H9 (cell line): Measurements from ENCODE around the gene CAPN12. TPM values are rescaled to one million over a fixed set of nuclear protein-coding genes. Genes with fewer than 3 reads are reported as not detected.
"Not testable (repeated sequence)": the region's sequence is repeated elsewhere in the genome, so short reads cannot be mapped to it uniquely, and the experiment has no call there.

ENCODE experiments used
- DNase-seq: peaks from one replicate; pipeline ENCODE4 v3.0.0-alpha.2; 2017
- H2AFZ ChIP-seq: one replicate; pipeline ENCODE4 v1.6.1; 2013; ENCODE audit warnings: mild to moderate bottlenecking, low read length, control low read depth, moderate library complexity
- H2AK5ac ChIP-seq: 2 replicates; pipeline ENCODE4 v1.6.1; 2013; ENCODE audit warnings: low read length, control low read depth, mixed read lengths; ENCODE audit not compliant: insufficient read length
- H2BK120ac ChIP-seq: one replicate; pipeline ENCODE4 v1.6.1; 2013; ENCODE audit warnings: low read depth, mild to moderate bottlenecking, low read length, control low read depth, inconsistent platforms; ENCODE audit not compliant: poor library complexity, severe bottlenecking
- H2BK12ac ChIP-seq: 2 replicates; pipeline ENCODE4 v1.6.1; 2013; ENCODE audit warnings: low read length, control low read depth, mixed read lengths, low read depth; ENCODE audit not compliant: insufficient read length
- H2BK15ac ChIP-seq: 2 replicates; pipeline ENCODE4 v1.6.1; 2013; ENCODE audit warnings: low read depth, low read length, control low read depth
- H2BK20ac ChIP-seq: one replicate; pipeline ENCODE4 v1.6.1; 2013; ENCODE audit warnings: low read depth, mild to moderate bottlenecking, low read length, control low read depth, inconsistent platforms; ENCODE audit not compliant: poor library complexity, severe bottlenecking
- H2BK5ac ChIP-seq: 2 replicates; pipeline ENCODE4 v1.6.1; 2013; ENCODE audit warnings: low read length, control low read depth, mixed read lengths; ENCODE audit not compliant: insufficient read length
- H3K14ac ChIP-seq: 2 replicates; pipeline ENCODE4 v1.6.1; 2013; ENCODE audit warnings: low read length, control low read depth; ENCODE audit not compliant: insufficient read depth
- H3K18ac ChIP-seq: 2 replicates; pipeline ENCODE4 v1.6.1; 2013; ENCODE audit warnings: low read depth, mild to moderate bottlenecking, mixed read lengths, low read length, control low read depth; ENCODE audit not compliant: insufficient read length
- H3K23ac ChIP-seq: 2 replicates; pipeline ENCODE4 v1.6.1; 2013; ENCODE audit warnings: low read length, control low read depth, mixed read lengths, low read depth; ENCODE audit not compliant: insufficient read length
- H3K23me2 ChIP-seq: 2 replicates; pipeline ENCODE4 v1.6.1; 2013; ENCODE audit warnings: low read depth, mild to moderate bottlenecking, mixed read lengths, low read length, control low read depth; ENCODE audit not compliant: insufficient read length, poor library complexity, severe bottlenecking
- H3K27ac ChIP-seq: 2 replicates; pipeline ENCODE4 v1.5.1; 2013; ENCODE audit warnings: low read length, control low read depth, mixed read lengths, low read depth; ENCODE audit not compliant: insufficient read length
- H3K27me3 ChIP-seq: 2 replicates; pipeline ENCODE4 v1.6.1; 2013; ENCODE audit warnings: low read length, control low read depth, inconsistent platforms; ENCODE audit not compliant: insufficient read depth
- H3K4ac ChIP-seq: 2 replicates; pipeline ENCODE4 v1.6.1; 2013; ENCODE audit warnings: low read depth, mild to moderate bottlenecking, control low read depth, inconsistent platforms, low read length, moderate library complexity
- H3K4me1 ChIP-seq: 2 replicates; pipeline ENCODE4 v1.6.1; 2013; ENCODE audit warnings: low read length, control low read depth, inconsistent platforms; ENCODE audit not compliant: insufficient read depth
- H3K4me2 ChIP-seq: 2 replicates; pipeline ENCODE4 v1.6.1; 2013; ENCODE audit warnings: low read length, control low read depth, mixed read lengths; ENCODE audit not compliant: insufficient read length, insufficient read depth
- H3K56ac ChIP-seq: 2 replicates; pipeline ENCODE4 v1.6.1; 2013; ENCODE audit warnings: low read depth, mild to moderate bottlenecking, mixed read lengths, low read length, control low read depth; ENCODE audit not compliant: insufficient read length
- H3K79me1 ChIP-seq: 2 replicates; pipeline ENCODE4 v1.6.1; 2013; ENCODE audit warnings: low read depth, mild to moderate bottlenecking, moderate library complexity, low read length, control low read depth, inconsistent platforms; ENCODE audit not compliant: insufficient read depth, poor library complexity, severe bottlenecking
- H3K79me2 ChIP-seq: 2 replicates; pipeline ENCODE4 v1.6.1; 2013; ENCODE audit warnings: low read length, control low read depth, inconsistent platforms; ENCODE audit not compliant: insufficient read depth
- H3K9ac ChIP-seq: 2 replicates; pipeline ENCODE4 v1.6.1; 2013; ENCODE audit warnings: low read length, control low read depth, mixed read lengths; ENCODE audit not compliant: insufficient read length; ENCODE audit errors: extremely low read depth
- H3K9me3 ChIP-seq: one replicate; pipeline ENCODE4 v1.6.1; 2013; ENCODE audit warnings: low read depth, low read length, inconsistent platforms; ENCODE audit not compliant: control insufficient read depth
- H3T11ph ChIP-seq: one replicate; pipeline ENCODE4 v1.6.1; 2013; ENCODE audit warnings: mild to moderate bottlenecking, low read length, control low read depth, inconsistent platforms
- H4K20me1 ChIP-seq: one replicate; pipeline ENCODE4 v1.6.1; 2013; ENCODE audit not compliant: control insufficient read depth, insufficient read length, insufficient read depth
- H4K5ac ChIP-seq: 2 replicates; pipeline ENCODE4 v1.6.1; 2013; ENCODE audit warnings: low read depth, mild to moderate bottlenecking, mixed read lengths, low read length, control low read depth; ENCODE audit not compliant: insufficient read length
- H4K8ac ChIP-seq: replicated peaks from 2 replicates; pipeline ENCODE4 v1.6.1; 2013; ENCODE audit warnings: low read length, control low read depth, mixed read lengths, low read depth; ENCODE audit not compliant: insufficient read length
- H4K91ac ChIP-seq: 2 replicates; pipeline ENCODE4 v1.6.1; 2013; ENCODE audit warnings: low read depth, mild to moderate bottlenecking, moderate library complexity, mixed read lengths, low read length, control low read depth; ENCODE audit not compliant: insufficient read length
- H3K27ac Mint-ChIP-seq, 3 experiments: 2 replicates in 2 of 3; 3 replicates in 1 of 3; pipeline ENCODE4 v1.8.0; 2020 to 2021; ENCODE audit warnings: mixed read lengths in 3 of 3, mild to moderate bottlenecking in 1 of 3, moderate library complexity in 1 of 3
- H3K27me3 Mint-ChIP-seq: 2 replicates; pipeline ENCODE4 v1.8.0; 2021; ENCODE audit warnings: low read depth, mild to moderate bottlenecking, moderate library complexity, mixed read lengths
- H3K36me3 Mint-ChIP-seq, 3 experiments: 2 replicates in 2 of 3; 3 replicates in 1 of 3; pipeline ENCODE4 v1.8.0; 2020 to 2021; ENCODE audit warnings: low read depth in 3 of 3, mixed read lengths in 3 of 3; ENCODE audit not compliant: insufficient read depth in 1 of 3
- H3K4me1 Mint-ChIP-seq, 2 experiments: 2 replicates each; pipeline ENCODE4 v1.8.0; 2020; ENCODE audit warnings: mixed read lengths in 2 of 2
- H3K4me3 Mint-ChIP-seq, 2 experiments: 2 replicates in 1 of 2; 3 replicates in 1 of 2; pipeline ENCODE4 v1.8.0; 2020 to 2021; ENCODE audit warnings: mild to moderate bottlenecking in 2 of 2, mixed read lengths in 2 of 2, moderate library complexity in 1 of 2
- H3K9me3 Mint-ChIP-seq, 2 experiments: 2 replicates in 1 of 2; 3 replicates in 1 of 2; pipeline ENCODE4 v1.8.0; 2020; ENCODE audit warnings: mild to moderate bottlenecking in 2 of 2, mixed read lengths in 2 of 2, moderate library complexity in 1 of 2
- CTCF ChIP-seq: fragments of 200-600 bp; sonication (generic); conservative IDR thresholded peaks from 3 replicates; pipeline ENCODE4 v1.8.0; 2021; ENCODE audit warnings: antibody characterized with exemption, mild to moderate bottlenecking
- WGBS: extraction: QIAGEN DNeasy Blood & Tissue Kit; methylation state at CpG from one replicate; pipeline ENCODE4 v1.1.7; 2013; ENCODE audit warnings: missing lambda C conversion rate, low lambda C conversion rate, mixed read lengths; ENCODE audit not compliant: insufficient read length; ENCODE audit errors: extremely low coverage; 5-methylcytosine and 5-hydroxymethylcytosine counted together
- total RNA-seq: library from RNA; stranded (reverse); gene quantifications from 2 replicates; pipeline ENCODE4 v1.2.1, GENCODE V29; 2021

The CAPN12 gene
- total RNA-seq, 1 experiment from 2014 or later, result 10.5 TPM

GRCh38 chr19:38773469-38774177, 29.3 kb upstream of the CAPN12 start, which contains the start of gene LGALS7:
LGALS7 (minus strand) TSS chr19:38773517; CDS start chr19:38773492, 25 bp downstream.
- Histone ChIP-seq H4K8ac (no peak within 1 kb of the TSS), H3K4ac (no peak within 1 kb of the TSS), H3K79me1 (no peaks in the 10 kb centered on the region), H3K27ac (no peak within 1 kb of the TSS), H2AK5ac (no peak within 1 kb of the TSS), H3K14ac (no peak within 1 kb of the TSS), H3K27me3 (no peaks in the 10 kb centered on the region), H4K20me1 (no peaks in the 10 kb centered on the region), H3K4me1 (peaks cover 4% of the 10 kb centered on the region; the same call in 1 of the 2 replicates), H4K5ac (no peak within 1 kb of the TSS), H2BK12ac (no peak within 1 kb of the TSS), H3K56ac (no peak within 1 kb of the TSS), H2BK120ac (no peak within 1 kb of the TSS), H3K79me2 (no peaks in the 10 kb centered on the region), H3T11ph (no peak within 1 kb of the TSS), H2BK15ac (no peak within 1 kb of the TSS), H3K18ac (no peak within 1 kb of the TSS), H2BK5ac (no peak within 1 kb of the TSS), H4K91ac (no peak within 1 kb of the TSS), H3K23me2 (peaks cover 4% of the 10 kb centered on the region), H2AFZ (no peak within 1 kb of the TSS), H3K4me2 (no peak within 1 kb of the TSS), H2BK20ac (no peak within 1 kb of the TSS), H3K23ac (no peak within 1 kb of the TSS), H3K9ac (no peak within 1 kb of the TSS), H3K9me3 (no peaks in the 10 kb centered on the region)
- H3K36me3 Mint-ChIP-seq, result no peaks in the 10 kb centered on the region
- TF ChIP-seq CTCF, result no peak
- H3K9me3 Mint-ChIP-seq, result no peaks in the 10 kb centered on the region; a peak in 1 of 5 replicates
- DNase-seq, result no peak
- peaks cover under 1 to 11% of the 10 kb centered on the region in 2 experiments; a peak in 2 of 4 replicates for H3K4me1 Mint-ChIP-seq
- H3K4me3 Mint-ChIP-seq, result no peak within 1 kb of the TSS
- H3K27ac Mint-ChIP-seq, result no peak within 1 kb of the TSS
- no CpG with 5 or more reads among the region's 14 CpGs for WGBS
- H3K27me3 Mint-ChIP-seq, result peaks cover 10% of the 10 kb centered on the region; the same call in 1 of the 2 replicates

- H3K9me3 Mint-ChIP-seq, H3K36me3 Mint-ChIP-seq, H3K27ac Mint-ChIP-seq, H2AK5ac ChIP-seq, H4K5ac ChIP-seq, H2BK120ac ChIP-seq, H3T11ph ChIP-seq, H3K4ac ChIP-seq, H3K4me2 ChIP-seq, DNase-seq, H3K23ac ChIP-seq, H2BK20ac ChIP-seq, H3K4me1 ChIP-seq, H3K27ac ChIP-seq, H3K9me3 ChIP-seq, H3K56ac ChIP-seq, H2BK15ac ChIP-seq, H4K20me1 ChIP-seq, H3K23me2 ChIP-seq, H3K79me1 ChIP-seq, H3K4me1 Mint-ChIP-seq, H2BK12ac ChIP-seq, H3K18ac ChIP-seq, H3K4me3 Mint-ChIP-seq, H2BK5ac ChIP-seq, H3K27me3 ChIP-seq, H4K8ac ChIP-seq, H3K79me2 ChIP-seq, H4K91ac ChIP-seq, H3K27me3 Mint-ChIP-seq, H3K9ac ChIP-seq, H2AFZ ChIP-seq, H3K14ac ChIP-seq: not testable (repeated sequence)
- WGBS, result no CpG with 5 or more reads among the region's 30 CpGs
These were observed 27.3 kb upstream of the CAPN12 start for GRCh38 chr19:38771569-38771968.
